Stimulated activated CD8-positive, alpha-beta memory T cell treated with anti-CD3 and anti-CD28 coated beads, Interleukin-4, amount 100 ng/mL, for 4 hours (primary cell): ENCODE results near the gene PCK2.
"Not testable (repeated sequence)": the region's sequence is repeated elsewhere in the genome, so short reads cannot be mapped to it uniquely, and the experiment has no call there.

Experiments used
- DNase-seq, 2 donors: peaks; one replicate each; pipeline ENCODE4 v3.0.0-alpha.2; 2020; ENCODE audit warnings: low read depth in 2 of 2, low spot score in 1 of 2

PCK2 gene

GRCh38 chr14:24093901-24094840, at the start of gene PCK2:
TSS of gene PCK2 (plus strand) at chr14:24094311. CDS start at chr14:24094406, 95 bp downstream.
- DNase-seq = peak; percentile 63 to 74

- not testable (repeated sequence) for DNase-seq
Observed at GRCh38 chr14:24049002-24049401, 45.1 kb upstream of the PCK2 start.

GRCh38 chr14:24050753-24051152, 43.4 kb upstream of the PCK2 start:
- not testable (repeated sequence) for DNase-seq

- DNase-seq = no peak
Observed at GRCh38 chr14:24051176-24051788, 42.8 kb upstream of the PCK2 start.

GRCh38 chr14:24051789-24052655, 42.1 kb upstream of the PCK2 start, which contains the start of gene CARMIL3:
TSS of gene CARMIL3 (plus strand) at chr14:24052009. CDS start at chr14:24052154, 145 bp downstream.
- no peak for DNase-seq

- peak; percentile 31 to 70 for DNase-seq
Observed at GRCh38 chr14:24052656-24053547, 41.2 kb upstream of the PCK2 start.

- no peak for DNase-seq
Observed at GRCh38 chr14:24053548-24054323, 40.4 kb upstream of the PCK2 start.

- DNase-seq = no peak
Observed at GRCh38 chr14:24054324-24054641, 39.8 kb upstream of the PCK2 start.

GRCh38 chr14:24054646-24055045, 39.5 kb upstream of the PCK2 start:
- no peak for DNase-seq

GRCh38 chr14:24055971-24056799, 37.9 kb upstream of the PCK2 start:
- no peak for DNase-seq

GRCh38 chr14:24056800-24057184, 37.3 kb upstream of the PCK2 start:
- DNase-seq = no peak

GRCh38 chr14:24057271-24057670, 36.8 kb upstream of the PCK2 start:
- no peak for DNase-seq

GRCh38 chr14:24057867-24058259, 36.2 kb upstream of the PCK2 start:
- no peak for DNase-seq

- DNase-seq = no peak
Observed at GRCh38 chr14:24058260-24058950, 35.7 kb upstream of the PCK2 start.

- no peak for DNase-seq
Observed at GRCh38 chr14:24058951-24059475, 35.1 kb upstream of the PCK2 start.

- no peak for DNase-seq
Observed at GRCh38 chr14:24059841-24060388, 34.2 kb upstream of the PCK2 start.

GRCh38 chr14:24060443-24060842, 33.7 kb upstream of the PCK2 start:
- no peak for DNase-seq
